ENCODE data around the gene PCDH9. TPM values are rescaled to one million over a fixed set of nuclear protein-coding genes. Genes with fewer than 3 reads are reported as not detected.
A peak's percentile ranks its signal among the peaks of the same experiment; 100 is the strongest.

PCDH9 gene
- total RNA-seq, 1 donor from 2014 or later, result 10.4 TPM

DNA sequence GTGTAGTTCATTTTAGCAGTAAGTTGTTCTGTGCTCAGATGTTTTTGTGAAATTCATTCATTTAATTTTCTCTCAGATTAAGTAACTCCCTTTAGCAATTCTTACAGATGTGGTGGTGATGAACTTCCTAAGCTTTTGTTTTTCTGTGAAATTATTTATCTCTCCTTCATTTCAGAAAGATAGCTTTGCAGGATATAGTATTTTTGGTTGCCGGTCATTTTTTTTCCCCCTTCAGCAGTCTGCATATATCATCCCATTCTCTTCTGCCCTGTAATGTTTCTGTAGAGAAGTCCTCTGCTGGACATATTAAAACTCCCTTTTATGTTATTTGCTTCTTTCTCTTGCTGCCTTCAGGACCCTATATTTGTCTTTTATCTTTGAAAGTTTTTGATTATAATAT, 470.2 kb downstream of the PCDH9 start:
- FAIRE-seq (no peak), DNase-seq (ENCODE audit: low read depth) (no peak)
- no peak overlapping the region for H3K4me3 Mint-ChIP-seq (ENCODE audit: unreplicated experiment)
- no peaks in the 10 kb centered on the region for H3K27me3 Mint-ChIP-seq (ENCODE audit: low read depth, unreplicated experiment)
- H3K4me3 ChIP-seq (ENCODE audit: insufficient read depth, low read depth, low read length), result no peak overlapping the region
- H3K27ac Mint-ChIP-seq (ENCODE audit: unreplicated experiment), result no peak overlapping the region
- peaks cover 3% of the 10 kb centered on the region for H3K9me3 ChIP-seq (ENCODE audit: insufficient read depth, low read depth, low read length)
- H3K4me1 ChIP-seq (ENCODE audit: insufficient read depth, low read length), result no peaks in the 10 kb centered on the region
- no peak overlapping the region for H3K27ac ChIP-seq (ENCODE audit: low read depth, low read length)
- peaks cover 5% of the 10 kb centered on the region for H3K9me3 Mint-ChIP-seq (ENCODE audit: unreplicated experiment)
- no peaks in the 10 kb centered on the region for H3K79me2 ChIP-seq (ENCODE audit: insufficient read depth, low read length)
- no peaks in the 10 kb centered on the region for H3K27me3 ChIP-seq (ENCODE audit: insufficient read depth, low read length)
- no peaks in the 10 kb centered on the region for H3K4me1 Mint-ChIP-seq (ENCODE audit: low read depth, unreplicated experiment)
- H3K36me3 Mint-ChIP-seq (ENCODE audit: low read depth, unreplicated experiment), result no peaks in the 10 kb centered on the region
- TF ChIP-seq EZH2 (IDR thresholded peaks at IDR 0.05; ENCODE audit: insufficient read depth, low read length), result no peak
- TF ChIP-seq, protein P1, sequence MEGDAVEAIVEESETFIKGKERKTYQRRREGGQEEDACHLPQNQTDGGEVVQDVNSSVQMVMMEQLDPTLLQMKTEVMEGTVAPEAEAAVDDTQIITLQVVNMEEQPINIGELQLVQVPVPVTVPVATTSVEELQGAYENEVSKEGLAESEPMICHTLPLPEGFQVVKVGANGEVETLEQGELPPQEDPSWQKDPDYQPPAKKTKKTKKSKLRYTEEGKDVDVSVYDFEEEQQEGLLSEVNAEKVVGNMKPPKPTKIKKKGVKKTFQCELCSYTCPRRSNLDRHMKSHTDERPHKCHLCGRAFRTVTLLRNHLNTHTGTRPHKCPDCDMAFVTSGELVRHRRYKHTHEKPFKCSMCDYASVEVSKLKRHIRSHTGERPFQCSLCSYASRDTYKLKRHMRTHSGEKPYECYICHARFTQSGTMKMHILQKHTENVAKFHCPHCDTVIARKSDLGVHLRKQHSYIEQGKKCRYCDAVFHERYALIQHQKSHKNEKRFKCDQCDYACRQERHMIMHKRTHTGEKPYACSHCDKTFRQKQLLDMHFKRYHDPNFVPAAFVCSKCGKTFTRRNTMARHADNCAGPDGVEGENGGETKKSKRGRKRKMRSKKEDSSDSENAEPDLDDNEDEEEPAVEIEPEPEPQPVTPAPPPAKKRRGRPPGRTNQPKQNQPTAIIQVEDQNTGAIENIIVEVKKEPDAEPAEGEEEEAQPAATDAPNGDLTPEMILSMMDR (IDR thresholded peaks at IDR 0.05; ENCODE audit: insufficient read depth, low read depth, low read length), result no peak
- H3K36me3 ChIP-seq (ENCODE audit: insufficient read depth, low read length), result no peaks in the 10 kb centered on the region
- H3K9ac ChIP-seq (ENCODE audit: low read length), result no peak overlapping the region
- H2AFZ ChIP-seq (ENCODE audit: low read depth, low read length), result no peak overlapping the region
- no peak overlapping the region for H3K4me2 ChIP-seq (ENCODE audit: low read length)
- H4K20me1 ChIP-seq (ENCODE audit: insufficient read depth, low read length), result no peaks in the 10 kb centered on the region

DNA sequence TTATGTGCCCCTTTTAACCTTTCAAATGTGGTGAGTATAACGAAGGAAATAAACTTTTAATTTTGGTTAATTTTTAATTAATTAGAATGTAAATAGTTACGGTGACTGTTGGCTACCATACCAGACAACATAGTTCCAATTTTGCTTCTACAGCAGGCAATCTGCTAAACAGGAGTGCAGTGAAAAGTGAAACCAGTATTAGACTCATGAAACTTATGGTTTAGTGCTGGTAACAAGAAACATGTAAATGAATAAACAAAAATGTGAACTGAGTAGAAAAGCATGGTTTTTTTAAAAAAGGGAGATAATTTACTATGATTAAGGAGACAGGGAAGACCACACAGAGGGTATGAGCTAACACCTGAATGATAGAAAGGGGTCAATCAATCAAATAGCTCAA, 478.4 kb downstream of the PCDH9 start:
- Mint-ChIP-seq H3K27me3 (ENCODE audit: low read depth, unreplicated experiment) (no peaks in the 10 kb centered on the region), H3K27ac (ENCODE audit: unreplicated experiment) (no peak overlapping the region), H3K36me3 (ENCODE audit: low read depth, unreplicated experiment) (peaks cover 2% of the 10 kb centered on the region), H3K4me1 (ENCODE audit: low read depth, unreplicated experiment) (no peaks in the 10 kb centered on the region), H3K9me3 (ENCODE audit: unreplicated experiment) (no peaks in the 10 kb centered on the region), H3K4me3 (ENCODE audit: unreplicated experiment) (no peak overlapping the region)
- Histone ChIP-seq H3K4me1 (ENCODE audit: insufficient read depth, low read length) (no peaks in the 10 kb centered on the region), H3K4me2 (ENCODE audit: low read length) (no peak overlapping the region), H4K20me1 (ENCODE audit: insufficient read depth, low read length) (no peaks in the 10 kb centered on the region), H3K4me3 (ENCODE audit: insufficient read depth, low read depth, low read length) (no peak overlapping the region), H3K27me3 (ENCODE audit: insufficient read depth, low read length) (no peaks in the 10 kb centered on the region), H3K79me2 (ENCODE audit: insufficient read depth, low read length) (no peaks in the 10 kb centered on the region), H2AFZ (ENCODE audit: low read depth, low read length) (no peak overlapping the region), H3K36me3 (ENCODE audit: insufficient read depth, low read length) (no peaks in the 10 kb centered on the region), H3K27ac (ENCODE audit: low read depth, low read length) (no peak overlapping the region), H3K9me3 (ENCODE audit: insufficient read depth, low read depth, low read length) (no peaks in the 10 kb centered on the region), H3K9ac (ENCODE audit: low read length) (no peak overlapping the region)
- TF ChIP-seq, protein P1 (IDR thresholded peaks at IDR 0.05; ENCODE audit: insufficient read depth, low read depth, low read length), result no peak
- TF ChIP-seq EZH2 (IDR thresholded peaks at IDR 0.05; ENCODE audit: insufficient read depth, low read length), result no peak
- FAIRE-seq (no peak), DNase-seq (ENCODE audit: low read depth) (no peak)

DNA sequence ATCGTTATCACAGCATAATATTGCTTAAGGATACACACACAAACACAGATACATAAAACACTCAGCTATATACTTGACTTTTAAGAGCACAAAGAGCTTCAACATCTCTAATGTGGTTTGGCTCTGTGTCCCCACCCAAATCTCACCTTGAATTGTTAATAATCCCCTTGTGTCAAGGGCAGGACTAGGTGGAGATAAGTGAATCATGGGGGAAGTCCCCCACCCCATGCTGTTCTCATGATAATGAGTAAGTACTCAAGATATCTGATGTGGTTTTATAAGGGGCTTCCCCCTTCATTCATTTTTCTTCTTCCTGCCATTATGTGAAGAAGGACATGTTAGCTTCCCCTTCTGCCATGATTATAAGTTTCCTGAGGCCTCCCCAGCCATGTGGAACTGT, 481.4 kb downstream of the PCDH9 start:
- Mint-ChIP-seq H3K9me3 (ENCODE audit: unreplicated experiment) (no peaks in the 10 kb centered on the region), H3K4me3 (ENCODE audit: unreplicated experiment) (no peak overlapping the region), H3K27ac (ENCODE audit: unreplicated experiment) (no peak overlapping the region), H3K27me3 (ENCODE audit: low read depth, unreplicated experiment) (no peaks in the 10 kb centered on the region), H3K36me3 (ENCODE audit: low read depth, unreplicated experiment) (peaks cover 2% of the 10 kb centered on the region), H3K4me1 (ENCODE audit: low read depth, unreplicated experiment) (no peaks in the 10 kb centered on the region)
- no peak for TF ChIP-seq EZH2 (IDR thresholded peaks at IDR 0.05; ENCODE audit: insufficient read depth, low read length)
- TF ChIP-seq, protein P1 (IDR thresholded peaks at IDR 0.05; ENCODE audit: insufficient read depth, low read depth, low read length), result no peak
- FAIRE-seq (no peak), DNase-seq (ENCODE audit: low read depth) (peak; percentile 16)
- Histone ChIP-seq H3K9me3 (ENCODE audit: insufficient read depth, low read depth, low read length) (no peaks in the 10 kb centered on the region), H3K27ac (ENCODE audit: low read depth, low read length) (no peak overlapping the region), H3K4me1 (ENCODE audit: insufficient read depth, low read length) (no peaks in the 10 kb centered on the region), H3K79me2 (ENCODE audit: insufficient read depth, low read length) (no peaks in the 10 kb centered on the region), H3K27me3 (ENCODE audit: insufficient read depth, low read length) (no peaks in the 10 kb centered on the region), H2AFZ (ENCODE audit: low read depth, low read length) (no peak overlapping the region), H4K20me1 (ENCODE audit: insufficient read depth, low read length) (no peaks in the 10 kb centered on the region), H3K4me3 (ENCODE audit: insufficient read depth, low read depth, low read length) (no peak overlapping the region), H3K9ac (ENCODE audit: low read length) (no peak overlapping the region), H3K36me3 (ENCODE audit: insufficient read depth, low read length) (no peaks in the 10 kb centered on the region), H3K4me2 (ENCODE audit: low read length) (no peak overlapping the region)

All from astrocyte (in vitro differentiated cells and primary cell).